Trophoblast cell (in vitro differentiated cells and primary cell): ENCODE results near the gene KMT5B.

Source experiments
- DNase-seq, 2 donors: peaks; one replicate each; pipeline ENCODE4 v3.0.0-alpha.2; 2016
- H2AFZ ChIP-seq: 2 replicates; pipeline ENCODE4 v1.6.1; 2013; ENCODE audit warnings: low read length, moderate library complexity, mild to moderate bottlenecking; ENCODE audit not compliant: insufficient read depth, poor library complexity
- H2AK5ac ChIP-seq: 2 replicates; pipeline ENCODE4 v1.6.1; 2013; ENCODE audit warnings: mild to moderate bottlenecking, low read length
- H2BK120ac ChIP-seq: 2 replicates; pipeline ENCODE4 v1.6.1; 2013; ENCODE audit warnings: low read length, mild to moderate bottlenecking, moderate library complexity; ENCODE audit not compliant: insufficient read depth, poor library complexity
- H2BK12ac ChIP-seq: 2 replicates; pipeline ENCODE4 v1.6.1; 2013; ENCODE audit warnings: mild to moderate bottlenecking, low read length, moderate library complexity
- H2BK5ac ChIP-seq: 2 replicates; pipeline ENCODE4 v1.6.1; 2013; ENCODE audit warnings: low read length, low read depth, moderate library complexity, mild to moderate bottlenecking; ENCODE audit not compliant: poor library complexity
- H3K14ac ChIP-seq: 2 replicates; pipeline ENCODE4 v1.6.1; 2013; ENCODE audit warnings: mild to moderate bottlenecking, low read length
- H3K18ac ChIP-seq: 2 replicates; pipeline ENCODE4 v1.6.1; 2013; ENCODE audit warnings: mild to moderate bottlenecking, low read length
- H3K23ac ChIP-seq: 2 replicates; pipeline ENCODE4 v1.6.1; 2013; ENCODE audit warnings: low read length
- H3K27ac ChIP-seq: 2 replicates; pipeline ENCODE4 v1.5.1; 2013; ENCODE audit warnings: low read depth, mild to moderate bottlenecking, inconsistent platforms, low read length, moderate library complexity
- H3K27me3 ChIP-seq: 2 replicates; pipeline ENCODE4 v1.6.1; 2013; ENCODE audit warnings: inconsistent platforms, mild to moderate bottlenecking, low read length, moderate library complexity; ENCODE audit not compliant: insufficient read depth
- H3K36me3 ChIP-seq, 2 experiments: 1 replicate in 1 of 2; 2 replicates in 1 of 2; pipeline ENCODE4 v1.6.1; 2013; ENCODE audit warnings: low read length in 2 of 2, mild to moderate bottlenecking in 2 of 2, moderate library complexity in 1 of 2; ENCODE audit not compliant: insufficient read depth in 2 of 2, control insufficient read depth in 1 of 2
- H3K4ac ChIP-seq: 2 replicates; pipeline ENCODE4 v1.6.1; 2013; ENCODE audit warnings: low read depth, mild to moderate bottlenecking, low read length, moderate library complexity
- H3K4me1 ChIP-seq, 2 experiments: 1 replicate in 1 of 2; 2 replicates in 1 of 2; pipeline ENCODE4 v1.6.1; 2013; ENCODE audit warnings: low read length in 2 of 2, mild to moderate bottlenecking in 2 of 2, moderate library complexity in 1 of 2; ENCODE audit not compliant: insufficient read depth in 2 of 2, control insufficient read depth in 1 of 2
- H3K4me2 ChIP-seq: 2 replicates; pipeline ENCODE4 v1.6.1; 2013; ENCODE audit warnings: inconsistent platforms, mild to moderate bottlenecking, low read length, moderate library complexity
- H3K4me3 ChIP-seq: 2 replicates; pipeline ENCODE4 v1.5.1; 2013; ENCODE audit warnings: mild to moderate bottlenecking, low read depth, low read length, inconsistent platforms
- H3K79me1 ChIP-seq: one replicate; pipeline ENCODE4 v1.6.1; 2013; ENCODE audit warnings: low read length
- H3K79me2 ChIP-seq: 2 replicates; pipeline ENCODE4 v1.6.1; 2013; ENCODE audit warnings: low read length, mild to moderate bottlenecking; ENCODE audit not compliant: control insufficient read depth, insufficient read depth, poor library complexity
- H3K9ac ChIP-seq: 2 replicates; pipeline ENCODE4 v1.6.1; 2013; ENCODE audit warnings: mild to moderate bottlenecking, low read length
- H3K9me3 ChIP-seq: 2 replicates; pipeline ENCODE4 v1.6.1; 2013; ENCODE audit warnings: low read depth, mild to moderate bottlenecking, control low read depth, inconsistent platforms, low read length; ENCODE audit not compliant: insufficient read depth
- H4K12ac ChIP-seq: 2 replicates; pipeline ENCODE4 v1.6.1; 2013; ENCODE audit warnings: low read depth, mild to moderate bottlenecking, low read length, moderate library complexity
- H4K8ac ChIP-seq: 2 replicates; pipeline ENCODE4 v1.6.1; 2013; ENCODE audit warnings: low read depth, mild to moderate bottlenecking, low read length, moderate library complexity
- H4K91ac ChIP-seq: one replicate; pipeline ENCODE4 v1.6.1; 2013; ENCODE audit warnings: low read depth, mild to moderate bottlenecking, low read length, moderate library complexity
- WGBS: extraction: QIAGEN DNeasy Blood & Tissue Kit; methylation state at CpG from one replicate; pipeline ENCODE4 v1.1.7; 2013; ENCODE audit warnings: missing lambda C conversion rate; ENCODE audit not compliant: insufficient read length, insufficient coverage; ENCODE audit errors: extremely low coverage; 5-methylcytosine and 5-hydroxymethylcytosine counted together

KMT5B gene

GRCh38 chr11:68221406-68221805 lies 8.3 kb upstream of the KMT5B start:
- H3K18ac ChIP-seq: no peak overlapping the region
- no peaks in the 10 kb centered on the region for H3K79me2 ChIP-seq
- H4K8ac ChIP-seq: no peak overlapping the region
- H2BK12ac ChIP-seq: no peak overlapping the region
- DNase-seq: no peak
- H3K4ac ChIP-seq: no peak overlapping the region
- H2BK120ac ChIP-seq: no peak overlapping the region
- H3K4me3 ChIP-seq: no peak overlapping the region
- H3K36me3 ChIP-seq: no peaks in the 10 kb centered on the region
- no peaks in the 10 kb centered on the region for H3K27me3 ChIP-seq
- WGBS: no CpG with 5 or more reads among the region's 5 CpGs
- H3K4me1 ChIP-seq: no peaks in the 10 kb centered on the region
- no peak overlapping the region for H3K4me2 ChIP-seq
- no peak overlapping the region for H4K91ac ChIP-seq
- no peak overlapping the region for H4K12ac ChIP-seq
- H3K14ac ChIP-seq: no peak overlapping the region
- H3K27ac ChIP-seq: no peak overlapping the region
- no peaks in the 10 kb centered on the region for H3K79me1 ChIP-seq
- H2AFZ ChIP-seq: no peak overlapping the region
- no peak overlapping the region for H2BK5ac ChIP-seq
- H3K9me3 ChIP-seq: peaks cover 7% of the 10 kb centered on the region
- no peak overlapping the region for H3K9ac ChIP-seq
- H3K23ac ChIP-seq: no peak overlapping the region
- no peak overlapping the region for H2AK5ac ChIP-seq

DNA sequence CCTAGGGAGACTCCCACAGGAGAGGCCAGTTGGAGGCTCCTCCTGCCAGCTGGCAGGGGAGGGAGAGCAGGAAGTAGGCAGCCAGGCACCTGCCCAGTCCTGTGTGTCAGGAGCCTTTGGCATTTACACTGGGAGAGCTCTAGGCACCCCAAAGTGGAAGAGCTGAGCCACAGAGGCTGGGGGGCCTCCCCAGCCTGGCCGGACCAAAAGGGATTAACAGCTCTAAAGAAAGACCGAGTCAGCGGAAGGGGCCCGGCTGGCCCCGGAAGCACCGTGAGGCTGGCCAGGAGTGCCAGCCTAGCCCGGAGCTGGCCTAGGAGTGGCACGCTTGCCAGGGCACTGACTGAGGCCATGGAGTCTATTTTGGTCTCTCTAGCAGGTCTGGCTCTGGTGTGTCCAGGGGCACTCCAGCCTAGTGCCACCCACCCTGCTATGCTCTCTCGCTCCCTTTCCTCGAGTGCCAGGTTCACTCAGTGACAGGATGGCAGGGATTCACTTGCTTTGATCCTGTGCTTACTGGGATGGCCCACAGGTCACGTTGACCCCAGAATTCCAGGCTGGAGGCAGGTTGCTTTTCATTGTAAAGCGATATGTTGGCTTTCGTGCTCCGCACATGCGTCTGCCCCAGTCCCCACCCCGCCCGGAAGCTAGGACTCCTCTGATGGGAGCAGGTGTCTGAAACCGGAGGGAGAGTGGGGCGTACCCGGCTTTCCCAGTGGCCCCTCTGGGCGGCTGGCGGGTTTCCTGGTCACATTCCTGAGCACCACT lies 3.3 kb upstream of the KMT5B start:
- peaks cover 18% of the 10 kb centered on the region for H3K79me2 ChIP-seq
- no peak overlapping the region for H2BK120ac ChIP-seq
- H2BK12ac ChIP-seq: no peak overlapping the region
- H4K91ac ChIP-seq: no peak overlapping the region
- no peaks in the 10 kb centered on the region for H3K9me3 ChIP-seq
- no peak overlapping the region for H3K27ac ChIP-seq
- peaks cover 15% of the 10 kb centered on the region for H3K79me1 ChIP-seq
- DNase-seq: no peak
- no peak overlapping the region for H4K12ac ChIP-seq
- H3K9ac ChIP-seq: no peak overlapping the region
- H3K23ac ChIP-seq: no peak overlapping the region
- H3K4me3 ChIP-seq: no peak overlapping the region
- no peak overlapping the region for H4K8ac ChIP-seq
- H3K4me2 ChIP-seq: no peak overlapping the region
- no peak overlapping the region for H3K14ac ChIP-seq
- WGBS: no CpG with 5 or more reads among the region's 22 CpGs
- H3K27me3 ChIP-seq: no peaks in the 10 kb centered on the region
- no peak overlapping the region for H3K4ac ChIP-seq
- H3K18ac ChIP-seq: no peak overlapping the region
- no peak overlapping the region for H2BK5ac ChIP-seq
- H2AFZ ChIP-seq: no peak overlapping the region
- H2AK5ac ChIP-seq: no peak overlapping the region
- no peaks in the 10 kb centered on the region for H3K36me3 ChIP-seq
- H3K4me1 ChIP-seq: peaks cover 4 to 11% of the 10 kb centered on the region in 2 experiments

DNA sequence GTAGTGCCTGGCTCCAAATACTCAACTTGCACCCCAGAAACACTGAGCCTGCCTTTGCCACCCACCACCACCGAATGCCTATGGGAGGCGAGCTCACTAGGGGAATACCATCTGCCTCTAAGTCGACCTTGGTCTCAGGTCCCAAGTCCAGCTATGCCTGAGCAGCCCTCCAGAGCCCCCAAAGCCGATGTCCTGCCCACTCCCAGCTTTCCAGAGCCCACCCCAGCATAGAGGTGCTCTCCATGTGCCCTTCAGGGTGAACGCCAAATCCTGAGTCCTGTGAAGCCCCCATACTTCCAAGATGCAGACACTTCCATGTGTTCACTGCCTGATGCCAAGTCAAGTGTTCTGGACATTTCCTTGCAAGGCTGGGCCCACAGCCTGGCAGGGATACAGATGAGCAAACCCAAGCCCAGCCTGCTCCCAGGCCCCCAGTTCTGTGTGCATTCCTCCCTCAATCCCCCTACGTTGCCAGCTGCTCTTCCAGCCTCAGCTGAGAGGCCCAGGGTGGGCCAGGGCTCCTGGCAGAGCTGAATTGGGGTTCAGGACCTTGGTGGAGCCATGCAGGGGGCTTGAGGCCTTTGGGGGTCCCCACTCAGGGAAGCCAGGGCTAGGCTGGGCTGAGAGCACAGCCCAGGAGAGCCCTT lies 2.6 kb upstream of the KMT5B start:
- no peak overlapping the region for H2AK5ac ChIP-seq
- no peaks in the 10 kb centered on the region for H3K36me3 ChIP-seq
- no peak overlapping the region for H3K4me3 ChIP-seq
- H3K4ac ChIP-seq: no peak overlapping the region
- H3K23ac ChIP-seq: no peak overlapping the region
- H2BK120ac ChIP-seq: no peak overlapping the region
- WGBS: no CpG with 5 or more reads among the region's 6 CpGs
- H3K9me3 ChIP-seq: no peaks in the 10 kb centered on the region
- H4K8ac ChIP-seq: no peak overlapping the region
- H3K27ac ChIP-seq: no peak overlapping the region
- no peak overlapping the region for H3K9ac ChIP-seq
- H3K18ac ChIP-seq: no peak overlapping the region
- H3K27me3 ChIP-seq: no peaks in the 10 kb centered on the region
- no peak overlapping the region for H2AFZ ChIP-seq
- H3K4me2 ChIP-seq: no peak overlapping the region
- H3K79me2 ChIP-seq: peaks cover 21% of the 10 kb centered on the region
- H3K14ac ChIP-seq: no peak overlapping the region
- peaks cover 4 to 11% of the 10 kb centered on the region in 2 experiments for H3K4me1 ChIP-seq
- no peak overlapping the region for H2BK5ac ChIP-seq
- H2BK12ac ChIP-seq: no peak overlapping the region
- DNase-seq: no peak
- peaks cover 15% of the 10 kb centered on the region for H3K79me1 ChIP-seq
- H4K12ac ChIP-seq: no peak overlapping the region
- no peak overlapping the region for H4K91ac ChIP-seq

DNA sequence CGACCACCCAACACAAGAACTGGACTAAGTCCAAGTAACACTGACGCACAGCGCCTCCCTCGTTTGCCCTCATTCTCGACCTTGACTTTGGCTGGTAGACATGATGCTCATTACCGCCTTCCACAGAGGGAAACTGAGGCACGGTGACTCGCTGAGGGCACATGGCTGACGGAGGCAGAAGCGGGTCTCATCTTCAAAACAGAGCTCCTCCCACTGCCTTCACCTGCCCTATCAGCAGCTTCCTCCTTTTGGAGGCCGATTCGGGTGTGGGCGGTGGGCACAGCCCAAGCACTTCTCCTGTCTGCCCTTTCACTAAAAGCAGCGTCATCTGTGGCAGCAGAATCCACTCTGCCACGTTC lies 2.0 kb upstream of the KMT5B start:
- no peak overlapping the region for H3K18ac ChIP-seq
- H3K27ac ChIP-seq: no peak overlapping the region

More for the DNA sequence above, 2.0 kb upstream of the KMT5B start:
- Histone ChIP-seq H3K27me3 (no peaks in the 10 kb centered on the region), H2AK5ac (no peak overlapping the region), H2BK5ac (no peak overlapping the region), H3K4me2 (no peak overlapping the region), H4K91ac (no peak overlapping the region), H2BK120ac (no peak overlapping the region), H3K4me1 (peaks cover 4 to 11% of the 10 kb centered on the region in 2 experiments), H3K23ac (no peak overlapping the region), H2AFZ (no peak overlapping the region), H4K12ac (no peak overlapping the region), H3K79me2 (peaks cover 23% of the 10 kb centered on the region), H2BK12ac (no peak overlapping the region), H4K8ac (no peak overlapping the region), H3K14ac (no peak overlapping the region), H3K9ac (no peak overlapping the region), H3K79me1 (peaks cover 15% of the 10 kb centered on the region), H3K9me3 (no peaks in the 10 kb centered on the region), H3K4ac (no peak overlapping the region), H3K36me3 (no peaks in the 10 kb centered on the region), H3K4me3 (no peak overlapping the region)
- no peak for DNase-seq
- WGBS: no CpG with 5 or more reads among the region's 15 CpGs
